Activated CD8-positive, alpha-beta memory T cell treated with anti-CD3 and anti-CD28 coated beads, Interleukin-2, amount 10 ng/mL, durations not matched to agents 7 days and 5 days (primary cell): ENCODE data around the gene PARVA. TPM values are rescaled to one million over a fixed set of nuclear protein-coding genes. Genes with fewer than 3 reads are reported as not detected.
"Not testable (repeated sequence)": the region's sequence is repeated elsewhere in the genome, so short reads cannot be mapped to it uniquely, and the experiment has no call there.

Experiments
- ATAC-seq: fragments of 150-1000 bp; cut with Tn5 transposase; one replicate; pipeline ENCODE4 v1.10.0; 2021; ENCODE audit warnings: moderate library complexity
- CTCF ChIA-PET: fragments of 350-600 bp; sonication (Branson Sonifier 250); formaldehyde crosslinking; loops from one replicate; lab custom pipeline; 2021; ENCODE audit warnings: antibody characterized with exemption; lab: Charles Lee
- DNase-seq: peaks from one replicate; pipeline ENCODE4 v3.0.0-alpha.2; 2020
- H3K27ac Mint-ChIP-seq: one replicate; pipeline ENCODE4 v1.8.0; 2021; ENCODE audit warnings: mild to moderate bottlenecking, mixed read lengths
- H3K27me3 Mint-ChIP-seq: one replicate; pipeline ENCODE4 v1.8.0; 2021; ENCODE audit warnings: mixed read lengths
- H3K36me3 Mint-ChIP-seq: one replicate; pipeline ENCODE4 v1.8.0; 2021; ENCODE audit warnings: mild to moderate bottlenecking, mixed read lengths
- H3K4me1 Mint-ChIP-seq: one replicate; pipeline ENCODE4 v1.8.0; 2021; ENCODE audit warnings: mixed read lengths
- H3K4me3 Mint-ChIP-seq: one replicate; pipeline ENCODE4 v1.8.0; 2021; ENCODE audit warnings: mild to moderate bottlenecking, moderate library complexity, mixed read lengths
- H3K9me3 Mint-ChIP-seq: one replicate; pipeline ENCODE4 v1.8.0; 2022; ENCODE audit warnings: low read depth, mixed read lengths
- total RNA-seq, 2 experiments: library from RNA; stranded (reverse); gene quantifications; one replicate each; pipeline ENCODE4 v1.2.3, GENCODE V29; 2021

PARVA gene
- total RNA-seq, 2 experiments from 2014 or later, result not detected

- H3K27ac Mint-ChIP-seq, ATAC-seq, H3K36me3 Mint-ChIP-seq, CTCF ChIA-PET, H3K27me3 Mint-ChIP-seq, H3K4me1 Mint-ChIP-seq, DNase-seq, H3K4me3 Mint-ChIP-seq, H3K9me3 Mint-ChIP-seq: not testable (repeated sequence)
Observed at GRCh38 chr11:12520576-12520975, 143.2 kb downstream of the PARVA start.

DNA sequence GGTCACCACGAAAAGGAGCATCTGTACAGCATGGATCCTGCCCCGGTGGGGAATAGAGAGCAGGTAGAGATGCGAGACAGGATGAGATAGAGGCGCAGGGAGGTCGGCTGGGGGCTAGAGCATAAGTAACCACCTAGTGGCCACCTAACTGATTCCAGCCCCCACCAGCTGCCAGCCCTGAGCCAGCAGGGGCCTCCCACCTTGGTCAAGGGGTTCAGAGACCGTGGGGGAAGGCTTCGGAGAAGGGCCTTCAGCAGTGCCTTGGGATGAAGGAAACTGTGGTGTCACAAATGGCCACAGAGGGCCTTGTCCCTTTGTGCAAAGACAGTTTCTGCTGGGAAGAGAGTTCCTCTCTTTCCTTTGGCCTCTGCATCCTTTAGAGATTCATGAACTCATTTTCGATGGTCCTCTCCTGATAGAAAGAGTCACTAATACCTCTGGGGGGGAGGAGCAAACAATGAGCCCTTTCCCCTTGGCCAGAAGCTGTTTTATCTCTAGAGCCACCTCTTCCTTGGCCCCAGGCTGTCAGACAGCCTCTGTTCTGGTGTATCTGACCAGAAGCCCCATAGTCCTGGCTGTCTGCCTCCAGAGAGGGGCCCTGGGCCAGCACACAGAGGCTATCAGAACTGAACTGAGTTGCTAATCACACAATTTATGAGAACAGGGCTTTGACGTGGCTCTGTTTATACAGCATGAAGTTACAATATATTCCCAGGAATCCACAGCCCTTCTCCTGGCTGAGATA lies 146.0 kb downstream of the PARVA start:
- H3K4me1 Mint-ChIP-seq, result no peaks in the 10 kb centered on the region

DNA sequence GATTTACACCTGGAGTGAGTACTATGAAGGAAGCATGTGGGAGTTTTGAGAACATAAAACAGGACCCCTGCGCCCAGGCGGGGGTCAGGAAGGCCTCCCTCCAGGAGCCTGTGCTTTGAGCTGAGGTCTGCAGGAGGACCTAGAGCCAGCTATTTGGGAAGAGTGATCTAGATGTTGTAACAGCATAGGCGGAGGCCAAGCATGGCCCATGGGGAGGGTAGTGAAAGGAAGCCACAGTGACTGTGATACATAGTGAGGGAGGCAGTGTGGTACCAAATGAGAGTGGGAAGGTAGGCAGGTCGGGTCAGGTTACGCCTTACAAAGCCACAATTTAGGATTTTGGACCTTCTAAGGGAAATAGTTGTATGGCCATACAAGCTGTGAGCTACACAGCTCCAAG lies 147.5 kb downstream of the PARVA start:
- DNase-seq (no peak), ATAC-seq (no peak)
- H3K4me3 Mint-ChIP-seq, result no peak overlapping the region
- no peaks in the 10 kb centered on the region for H3K36me3 Mint-ChIP-seq
- no peaks in the 10 kb centered on the region for H3K27me3 Mint-ChIP-seq
- no peaks in the 10 kb centered on the region for H3K9me3 Mint-ChIP-seq
- CTCF ChIA-PET, result no interaction called here
- H3K4me1 Mint-ChIP-seq, result no peaks in the 10 kb centered on the region
- H3K27ac Mint-ChIP-seq, result no peak overlapping the region

More for the DNA sequence above, 146.0 kb downstream of the PARVA start:
- Mint-ChIP-seq H3K36me3 (no peaks in the 10 kb centered on the region), H3K9me3 (no peaks in the 10 kb centered on the region), H3K27ac (no peak overlapping the region), H3K27me3 (no peaks in the 10 kb centered on the region), H3K4me3 (no peak overlapping the region)
- DNase-seq (no peak), ATAC-seq (no peak)
- CTCF ChIA-PET, result no interaction called here

- Mint-ChIP-seq H3K27ac (no peak overlapping the region), H3K36me3 (no peaks in the 10 kb centered on the region), H3K4me1 (no peaks in the 10 kb centered on the region), H3K4me3 (no peak overlapping the region), H3K27me3 (peaks cover 2% of the 10 kb centered on the region), H3K9me3 (no peaks in the 10 kb centered on the region)
- no peak for DNase-seq
- CTCF ChIA-PET, result no interaction called here
- ATAC-seq, result no peak
Observed at GRCh38 chr11:12525466-12526055, 148.2 kb downstream of the PARVA start.

DNA sequence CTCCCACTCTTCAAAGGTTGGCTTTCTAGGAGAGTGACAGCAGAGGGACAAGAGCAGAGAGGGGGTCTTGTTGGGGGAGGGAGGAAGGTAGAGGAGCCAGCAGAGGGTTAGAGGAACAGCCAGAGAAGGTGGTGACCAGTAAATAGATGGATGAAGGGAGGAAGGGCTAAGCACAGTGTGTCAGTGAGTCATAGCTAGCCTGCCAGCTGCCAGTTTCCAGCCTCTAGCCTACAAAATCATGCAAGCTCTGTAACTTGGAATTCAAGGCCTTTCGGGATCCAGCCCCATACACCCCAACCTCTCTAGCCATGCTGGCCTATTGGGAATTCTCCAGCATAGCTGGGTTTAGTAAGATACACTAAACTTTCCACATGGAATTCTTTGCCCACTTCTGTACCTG lies 149.4 kb downstream of the PARVA start:
- H3K9me3 Mint-ChIP-seq, result no peaks in the 10 kb centered on the region
- no peak overlapping the region for H3K27ac Mint-ChIP-seq
- H3K4me1 Mint-ChIP-seq, result no peaks in the 10 kb centered on the region
- no peaks in the 10 kb centered on the region for H3K36me3 Mint-ChIP-seq
- ATAC-seq, result no peak
- H3K27me3 Mint-ChIP-seq, result peaks cover 5% of the 10 kb centered on the region
- H3K4me3 Mint-ChIP-seq, result no peak overlapping the region
- DNase-seq, result no peak
- CTCF ChIA-PET, result no interaction called here

DNA sequence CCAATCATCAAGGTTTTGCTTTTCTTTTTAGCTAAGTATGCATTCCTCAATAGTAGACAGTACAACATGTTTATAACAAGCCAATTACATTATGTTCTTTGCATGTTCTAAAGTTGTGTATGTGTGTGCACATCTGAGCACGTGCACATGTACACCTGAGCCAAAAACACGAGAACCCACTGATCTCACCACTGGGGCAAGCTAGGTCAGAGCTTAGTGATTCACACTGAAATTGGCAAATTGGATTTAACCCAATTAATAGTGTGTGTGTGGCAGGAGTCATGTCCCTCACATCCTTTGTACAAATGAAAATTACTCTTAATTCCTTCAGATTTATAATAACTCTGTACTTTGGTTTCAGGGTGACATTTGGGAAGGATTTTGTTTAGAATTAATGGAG lies 151.1 kb downstream of the PARVA start:
- peaks cover 5% of the 10 kb centered on the region for H3K27me3 Mint-ChIP-seq
- no peaks in the 10 kb centered on the region for H3K36me3 Mint-ChIP-seq
- no peaks in the 10 kb centered on the region for H3K9me3 Mint-ChIP-seq
- CTCF ChIA-PET, result no interaction called here
- H3K4me1 Mint-ChIP-seq, result no peaks in the 10 kb centered on the region
- DNase-seq, result no peak
- ATAC-seq, result no peak
- no peak overlapping the region for H3K4me3 Mint-ChIP-seq
- no peak overlapping the region for H3K27ac Mint-ChIP-seq

- DNase-seq (no peak), ATAC-seq (no peak)
- CTCF ChIA-PET, result no interaction called here
- Mint-ChIP-seq H3K4me1 (no peaks in the 10 kb centered on the region), H3K36me3 (no peaks in the 10 kb centered on the region), H3K4me3 (no peak overlapping the region), H3K27ac (no peak overlapping the region), H3K27me3 (peaks cover 5% of the 10 kb centered on the region), H3K9me3 (no peaks in the 10 kb centered on the region)
Observed at GRCh38 chr11:12529041-12529440, 151.7 kb downstream of the PARVA start.

DNA sequence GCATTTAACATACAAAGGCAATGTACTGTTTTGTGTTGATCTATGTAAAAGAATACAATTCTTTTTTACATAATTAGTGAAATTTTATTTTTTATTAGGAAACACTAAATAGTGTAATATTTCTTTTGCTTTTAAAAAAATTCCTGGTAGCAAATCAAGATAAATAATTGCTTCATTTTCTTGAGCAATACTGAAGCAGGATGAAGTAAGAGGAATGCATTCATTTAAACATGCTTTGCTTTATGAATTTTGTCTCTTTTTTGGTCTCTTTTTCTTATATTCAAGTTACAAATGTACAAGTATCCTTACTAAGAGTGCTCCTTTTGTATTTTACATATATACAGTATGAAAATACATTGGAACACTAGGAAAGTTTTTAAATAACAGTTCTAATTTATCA lies 152.4 kb downstream of the PARVA start:
- no peak overlapping the region for H3K4me3 Mint-ChIP-seq
- H3K4me1 Mint-ChIP-seq, result no peaks in the 10 kb centered on the region
- DNase-seq, result no peak
- H3K27ac Mint-ChIP-seq, result no peak overlapping the region
- no peaks in the 10 kb centered on the region for H3K36me3 Mint-ChIP-seq
- no peaks in the 10 kb centered on the region for H3K9me3 Mint-ChIP-seq
- ATAC-seq, result no peak
- H3K27me3 Mint-ChIP-seq, result peaks cover 5% of the 10 kb centered on the region
- CTCF ChIA-PET, result no interaction called here

- H3K4me1 Mint-ChIP-seq, result no peaks in the 10 kb centered on the region
- no peak overlapping the region for H3K27ac Mint-ChIP-seq
- DNase-seq (no peak), ATAC-seq (no peak)
- CTCF ChIA-PET, result interaction anchor here (0.5 kb wide), 1 partner anchor 558 kb away, joined by 3 read pairs; no protein-coding TSS in a partner anchor
- H3K36me3 Mint-ChIP-seq, result no peaks in the 10 kb centered on the region
- H3K9me3 Mint-ChIP-seq, result no peaks in the 10 kb centered on the region
- H3K27me3 Mint-ChIP-seq, result peaks cover 5% of the 10 kb centered on the region
- no peak overlapping the region for H3K4me3 Mint-ChIP-seq
Observed at GRCh38 chr11:12531020-12531419, 153.6 kb downstream of the PARVA start.

DNA sequence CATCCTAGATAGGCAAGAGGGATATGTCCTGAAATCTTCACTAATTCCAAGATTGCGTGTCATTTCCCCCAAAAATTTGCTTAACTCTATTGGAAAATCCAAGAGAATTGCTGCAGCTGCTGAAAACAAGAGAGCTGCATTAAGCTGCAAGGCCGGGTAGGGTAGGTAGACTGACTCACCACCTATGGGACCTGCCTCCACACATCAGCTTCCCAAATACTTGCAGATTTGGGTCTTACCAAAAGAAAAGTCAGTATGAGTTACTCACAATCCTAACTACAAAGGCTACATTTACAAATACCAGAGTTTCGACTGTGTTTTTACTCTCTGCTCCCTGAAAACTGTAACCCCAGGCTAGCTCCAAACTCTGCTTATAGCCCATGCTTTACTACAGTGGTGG lies 154.3 kb downstream of the PARVA start:
- Mint-ChIP-seq H3K27ac (no peak overlapping the region), H3K4me3 (no peak overlapping the region), H3K36me3 (no peaks in the 10 kb centered on the region), H3K9me3 (no peaks in the 10 kb centered on the region), H3K27me3 (peaks cover 6% of the 10 kb centered on the region), H3K4me1 (no peaks in the 10 kb centered on the region)
- DNase-seq (no peak), ATAC-seq (no peak)
- CTCF ChIA-PET, result no interaction called here

GRCh38 chr11:12532580-12532979 lies 155.2 kb downstream of the PARVA start:
- CTCF ChIA-PET, result no interaction called here
- H3K9me3 Mint-ChIP-seq, result no peaks in the 10 kb centered on the region
- H3K27ac Mint-ChIP-seq, result no peak overlapping the region
- DNase-seq, result no peak
- H3K27me3 Mint-ChIP-seq, result peaks cover 12% of the 10 kb centered on the region
- H3K4me1 Mint-ChIP-seq, result no peaks in the 10 kb centered on the region
- no peak for ATAC-seq
- H3K4me3 Mint-ChIP-seq, result no peak overlapping the region
- H3K36me3 Mint-ChIP-seq, result no peaks in the 10 kb centered on the region

GRCh38 chr11:12534549-12534948 lies 157.2 kb downstream of the PARVA start:
- CTCF ChIA-PET, result no interaction called here
- H3K27me3 Mint-ChIP-seq, result peaks cover 12% of the 10 kb centered on the region
- DNase-seq, result no peak
- H3K9me3 Mint-ChIP-seq, result no peaks in the 10 kb centered on the region
- no peaks in the 10 kb centered on the region for H3K36me3 Mint-ChIP-seq
- no peak for ATAC-seq
- H3K4me1 Mint-ChIP-seq, result no peaks in the 10 kb centered on the region
- H3K27ac Mint-ChIP-seq, result no peak overlapping the region
- no peak overlapping the region for H3K4me3 Mint-ChIP-seq

GRCh38 chr11:12535321-12535720 lies 157.9 kb downstream of the PARVA start:
- H3K4me1 Mint-ChIP-seq, result no peaks in the 10 kb centered on the region
- no peaks in the 10 kb centered on the region for H3K36me3 Mint-ChIP-seq
- no peak overlapping the region for H3K4me3 Mint-ChIP-seq
- DNase-seq, result no peak
- CTCF ChIA-PET, result no interaction called here
- H3K27me3 Mint-ChIP-seq, result peaks cover 12% of the 10 kb centered on the region
- ATAC-seq, result no peak
- no peaks in the 10 kb centered on the region for H3K9me3 Mint-ChIP-seq
- H3K27ac Mint-ChIP-seq, result no peak overlapping the region

GRCh38 chr11:12536566-12536965 lies 159.2 kb downstream of the PARVA start:
- ATAC-seq, result no peak
- H3K4me3 Mint-ChIP-seq, result no peak overlapping the region
- H3K4me1 Mint-ChIP-seq, result no peaks in the 10 kb centered on the region
- H3K9me3 Mint-ChIP-seq, result no peaks in the 10 kb centered on the region
- CTCF ChIA-PET, result no interaction called here
- H3K36me3 Mint-ChIP-seq, result no peaks in the 10 kb centered on the region
- H3K27me3 Mint-ChIP-seq, result peaks cover 7% of the 10 kb centered on the region
- DNase-seq, result no peak
- no peak overlapping the region for H3K27ac Mint-ChIP-seq
